HG02885 (cell line): ENCODE results near the gene FICD.

Experiments
- ATAC-seq: cut with Tn5 transposase; IDR thresholded peaks from one replicate; pipeline ENCODE4 v1.9.1; 2021; ENCODE audit warnings: mild to moderate bottlenecking; ENCODE audit not compliant: unreplicated experiment, poor library complexity

The FICD gene

DNA sequence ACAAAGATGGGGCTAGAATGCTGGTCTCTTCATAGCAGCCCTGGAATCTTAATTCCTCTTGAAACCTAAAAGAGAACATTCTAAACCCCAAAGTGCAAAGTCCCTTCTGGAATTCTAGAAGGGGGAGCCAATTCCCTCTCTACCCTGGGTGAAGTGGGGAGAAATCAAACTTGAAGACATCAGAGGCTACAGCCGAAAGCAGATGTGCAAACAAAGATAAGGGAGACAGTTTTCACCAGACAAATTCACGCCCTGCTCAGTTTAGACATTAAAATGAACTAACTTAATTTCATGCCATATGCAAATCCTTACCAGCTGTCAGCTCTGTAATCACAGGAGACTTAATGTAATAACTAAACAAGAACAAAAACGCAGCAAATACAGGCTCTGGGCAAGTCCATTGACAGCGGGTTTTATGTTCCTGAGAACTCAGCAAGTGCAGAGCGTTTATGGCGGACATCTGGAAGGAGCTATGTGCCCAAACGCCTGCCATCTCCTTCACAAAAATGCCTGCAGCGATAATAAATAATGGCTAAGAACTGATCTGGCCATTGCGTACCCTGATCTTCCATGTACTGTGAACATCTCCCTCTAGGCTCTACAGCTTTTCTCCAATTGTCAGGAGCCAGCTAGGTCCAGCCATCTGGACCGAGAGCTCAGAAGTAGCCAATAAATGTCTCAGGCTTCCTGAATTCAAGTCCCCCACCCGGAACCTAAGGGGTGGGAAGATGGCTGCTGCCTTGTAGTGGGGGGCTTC, 19.1 kb upstream of the FICD start:
- ATAC-seq, result no peak

DNA sequence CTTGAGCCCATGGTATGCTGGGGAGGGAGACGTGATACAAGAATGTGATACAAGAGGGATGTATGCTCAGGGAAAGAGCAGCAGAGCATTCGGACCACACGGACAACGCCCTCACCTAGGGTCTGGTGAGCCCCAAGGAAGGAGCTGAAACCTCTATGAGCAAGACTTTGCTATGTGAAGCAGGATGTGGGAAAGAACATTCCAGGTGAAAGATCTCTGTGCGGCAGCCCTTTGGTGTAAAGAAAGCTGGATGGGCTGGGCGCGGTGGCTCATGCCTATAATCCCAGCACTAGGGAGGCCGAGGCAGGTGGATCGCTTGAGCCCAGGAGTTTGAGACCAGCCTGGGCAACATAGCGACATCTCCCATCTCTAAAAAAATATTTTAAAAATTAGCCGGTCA, 16.9 kb upstream of the FICD start:
- no peak for ATAC-seq

DNA sequence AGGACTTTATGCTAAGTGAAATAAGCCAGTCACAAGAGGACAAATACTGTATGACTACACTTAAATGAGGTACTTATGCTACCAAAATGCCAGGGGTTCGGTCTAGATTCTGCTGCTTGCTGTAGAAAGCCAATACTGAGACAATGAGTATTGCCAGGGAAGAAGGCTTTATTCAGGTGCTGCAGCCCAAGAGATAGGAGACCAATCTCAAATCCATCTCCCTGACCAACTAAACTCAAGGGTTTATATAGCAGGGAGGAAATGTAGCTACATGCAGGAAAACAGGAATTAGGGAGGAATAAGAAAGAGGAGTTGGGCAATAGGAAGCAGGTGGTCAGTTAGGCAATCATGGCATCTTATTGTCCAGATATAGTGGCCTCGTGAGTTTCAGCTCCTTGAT, 12.2 kb upstream of the FICD start:
- ATAC-seq, result no peak

DNA sequence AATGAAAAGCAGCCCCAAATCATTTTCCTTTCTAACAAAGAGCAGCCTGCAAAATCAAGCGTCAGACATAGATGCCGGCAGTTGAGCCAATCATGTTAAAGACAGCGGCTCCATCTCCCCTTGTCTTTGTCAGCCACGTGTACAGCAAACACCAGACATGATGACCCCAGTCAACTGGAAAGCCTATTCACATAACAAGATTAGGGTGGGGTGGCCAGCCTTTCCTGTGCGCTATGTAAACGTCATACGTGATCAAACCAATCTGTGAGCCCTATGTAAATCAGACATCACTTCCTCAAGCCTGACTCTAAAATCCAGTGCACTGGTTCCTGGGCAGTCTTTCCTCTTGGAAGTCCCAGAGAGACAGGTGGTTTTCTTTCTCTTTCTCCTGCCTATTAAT, 9.9 kb upstream of the FICD start:
- no peak for ATAC-seq

DNA sequence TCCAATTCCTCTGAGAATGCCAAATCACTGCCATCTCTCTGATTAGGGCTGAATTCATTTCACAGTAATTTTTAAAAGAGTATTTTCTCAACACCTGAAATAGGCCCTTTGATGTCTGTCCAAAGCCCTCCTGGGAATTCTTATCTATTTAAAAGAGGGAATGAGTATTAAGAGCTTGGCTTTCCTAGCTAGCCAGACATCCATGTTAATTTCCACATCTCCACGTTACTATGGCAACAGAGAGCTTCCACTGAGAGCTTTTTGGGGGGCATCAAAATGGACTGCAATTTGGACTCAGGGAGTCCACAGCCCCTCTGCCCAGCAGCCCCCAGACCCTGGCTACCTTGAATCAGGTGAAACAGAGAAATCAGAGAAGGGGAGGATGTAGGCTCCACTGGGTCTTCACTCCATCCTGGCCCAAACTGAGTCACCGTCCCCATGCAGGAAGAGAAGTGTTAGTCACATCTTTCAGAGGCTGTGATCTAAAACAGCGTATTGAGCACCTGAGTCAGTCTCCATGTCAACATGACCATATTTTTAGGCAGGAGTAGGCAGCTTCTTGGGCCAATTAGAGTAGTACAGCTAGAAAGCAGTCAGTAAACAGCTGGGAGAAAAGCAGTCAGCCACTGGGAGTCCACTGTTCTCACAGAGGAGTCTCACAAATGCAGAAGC, 7.0 kb upstream of the FICD start:
- no peak for ATAC-seq

DNA sequence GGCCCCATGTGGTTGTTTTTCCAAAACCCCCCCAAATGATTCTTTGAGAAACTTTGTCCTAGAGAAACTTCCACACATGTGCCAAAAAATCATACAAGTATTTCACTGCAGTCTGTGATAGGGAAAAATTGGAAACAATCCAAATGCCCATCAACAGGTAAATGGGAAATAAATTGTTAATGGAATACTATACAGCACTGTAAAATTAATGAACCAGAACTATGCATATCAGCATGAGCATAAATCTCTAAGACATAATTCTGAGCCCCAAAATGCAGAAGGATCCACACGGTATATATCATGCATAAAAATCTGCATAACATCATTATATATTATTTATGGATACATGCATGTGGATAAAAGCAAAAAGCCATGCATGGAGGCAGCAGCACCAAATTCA, 5.3 kb upstream of the FICD start:
- no peak for ATAC-seq

DNA sequence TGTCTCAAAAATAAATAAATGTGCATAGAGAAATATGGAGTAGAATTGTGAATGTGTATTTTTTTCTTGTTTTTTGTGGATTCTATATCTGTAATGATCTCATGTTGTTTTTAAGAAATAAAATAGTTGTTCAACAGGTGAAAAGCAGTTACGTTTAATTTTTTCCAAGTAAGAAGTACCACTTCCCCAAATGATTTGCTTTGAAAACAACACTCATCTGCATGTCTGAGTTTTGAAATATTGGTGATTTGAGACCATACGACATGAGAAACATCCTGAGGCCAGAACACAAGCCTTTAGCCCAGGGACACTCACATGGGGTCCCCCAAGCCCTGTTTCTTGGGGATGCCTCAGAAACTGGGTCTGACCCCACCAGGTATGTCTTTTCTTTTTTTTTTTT, 4.2 kb upstream of the FICD start:
- ATAC-seq, result no peak

DNA sequence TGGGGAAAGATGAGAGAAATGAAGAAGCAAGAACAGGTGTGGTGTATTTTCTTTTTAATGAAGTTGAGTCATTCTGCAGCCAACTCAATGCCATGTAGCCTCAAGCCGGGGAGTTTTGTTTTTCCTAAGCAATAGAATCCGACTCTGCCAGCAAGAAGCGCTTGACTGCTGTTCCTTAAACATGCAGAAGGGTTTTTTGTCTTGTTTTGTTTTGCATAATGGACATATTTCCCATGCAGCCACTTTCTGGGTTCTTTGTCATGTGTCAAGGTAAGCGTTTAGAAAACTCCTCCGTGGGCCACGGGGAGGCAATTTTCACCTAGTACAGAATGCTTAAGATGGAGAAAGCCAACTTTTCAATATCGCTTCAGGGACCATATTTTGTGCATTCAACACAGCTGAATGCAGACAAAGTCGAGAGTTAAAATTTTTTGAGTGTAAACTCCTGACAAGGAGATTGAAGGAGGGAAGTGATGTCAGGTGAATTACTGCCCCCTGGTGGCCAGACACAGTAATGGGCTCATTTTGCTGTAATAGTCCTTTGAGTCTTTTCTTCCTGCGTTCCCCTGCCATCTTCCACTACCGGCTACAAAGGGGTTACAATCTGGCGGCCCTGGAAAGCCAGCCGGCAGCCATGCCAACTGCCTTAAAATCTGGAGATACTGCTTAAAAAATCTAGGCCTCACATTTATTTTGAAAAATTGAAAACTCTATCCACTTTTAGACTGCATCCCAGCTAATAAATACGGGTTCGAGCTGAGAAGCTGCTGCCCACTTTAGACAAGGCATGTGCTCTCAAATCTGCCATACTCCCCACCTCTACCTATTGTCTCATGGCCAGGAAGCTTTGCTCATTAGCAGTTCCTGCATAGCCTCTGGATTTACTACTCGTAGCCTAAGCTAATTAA, 3.2 kb upstream of the FICD start:
- no peak for ATAC-seq

DNA sequence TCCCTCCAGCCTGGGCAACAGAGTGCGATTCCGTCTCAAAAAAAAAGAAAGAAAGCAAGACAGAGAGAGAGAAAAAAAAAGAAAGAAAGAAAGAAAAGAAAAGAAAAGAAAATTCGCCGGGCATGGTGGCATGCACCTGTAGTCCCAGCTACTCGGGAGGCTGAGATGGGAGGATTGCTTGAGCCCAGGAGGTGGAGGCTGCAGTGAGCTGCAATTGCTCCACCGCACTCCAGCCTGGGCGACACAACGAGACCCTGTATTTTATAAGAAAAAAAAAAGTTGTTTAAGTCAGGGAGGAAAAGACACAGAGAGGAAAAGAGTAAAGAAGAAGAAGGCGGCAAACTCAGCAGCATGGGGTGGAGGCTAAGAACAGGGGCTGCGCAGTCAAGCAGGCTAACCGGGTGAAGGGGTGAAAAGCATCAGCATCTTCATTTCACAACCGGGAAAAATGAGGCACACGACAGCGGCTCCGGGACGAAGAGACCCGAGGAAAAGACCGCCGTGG, 557 bp upstream of the FICD start:
- no peak for ATAC-seq

DNA sequence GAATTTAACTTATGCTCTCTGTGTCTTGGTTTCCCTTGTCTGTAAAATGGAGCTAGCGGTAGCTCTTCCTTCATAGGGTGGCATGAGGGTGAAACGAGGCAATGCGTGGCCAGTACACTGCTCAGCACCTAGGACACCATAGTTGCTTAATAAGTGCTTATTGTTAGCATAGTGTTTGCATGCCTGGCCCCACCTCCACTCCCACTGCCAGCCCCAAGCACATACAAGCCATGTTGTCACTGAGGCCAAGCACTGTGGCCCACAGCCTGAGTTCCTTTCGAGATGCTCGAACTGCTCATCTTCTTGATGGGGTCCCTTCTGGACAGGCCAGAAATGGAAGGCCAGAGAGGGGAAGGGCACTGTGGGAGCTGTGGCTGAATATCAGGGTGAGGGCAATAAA, 839 bp downstream of the FICD start:
- no peak for ATAC-seq

DNA sequence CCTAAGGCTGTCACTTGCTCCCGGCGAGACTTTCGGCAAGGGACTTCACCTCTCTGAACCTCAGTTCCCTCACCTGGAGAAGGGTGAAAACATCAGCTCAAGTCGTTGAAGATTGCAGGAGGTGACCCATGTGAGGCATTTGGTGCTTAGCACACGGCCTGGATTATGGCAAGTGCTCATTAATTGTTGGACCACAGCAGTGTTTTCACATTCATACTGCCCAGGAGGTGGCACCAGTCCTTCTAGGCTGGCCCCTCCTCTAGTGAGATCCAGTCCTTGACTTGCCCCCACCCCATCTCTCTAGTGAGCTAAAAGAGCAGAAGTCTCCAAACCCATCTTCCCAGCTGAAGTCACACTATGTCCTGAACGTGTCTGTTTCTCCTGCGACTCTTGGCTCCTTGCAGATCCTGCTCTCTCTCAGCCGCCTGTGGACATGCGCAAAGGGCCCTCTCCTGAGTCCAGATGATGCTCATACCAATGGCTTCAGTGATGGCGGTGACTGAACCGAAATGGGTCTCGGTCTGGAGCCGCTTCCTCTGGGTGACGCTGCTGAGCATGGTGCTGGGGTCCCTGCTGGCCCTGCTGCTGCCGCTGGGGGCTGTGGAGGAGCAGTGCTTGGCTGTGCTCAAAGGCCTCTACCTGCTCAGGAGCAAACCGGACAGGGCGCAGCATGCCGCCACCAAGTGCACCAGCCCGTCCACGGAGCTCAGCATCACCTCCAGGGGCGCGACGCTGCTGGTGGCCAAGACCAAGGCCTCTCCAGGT, 1.6 kb downstream of the FICD start:
- no peak for ATAC-seq

- ATAC-seq, result no peak
These were observed 2.4 kb downstream of the FICD start for GRCh38 chr12:108517288-108518100.

DNA sequence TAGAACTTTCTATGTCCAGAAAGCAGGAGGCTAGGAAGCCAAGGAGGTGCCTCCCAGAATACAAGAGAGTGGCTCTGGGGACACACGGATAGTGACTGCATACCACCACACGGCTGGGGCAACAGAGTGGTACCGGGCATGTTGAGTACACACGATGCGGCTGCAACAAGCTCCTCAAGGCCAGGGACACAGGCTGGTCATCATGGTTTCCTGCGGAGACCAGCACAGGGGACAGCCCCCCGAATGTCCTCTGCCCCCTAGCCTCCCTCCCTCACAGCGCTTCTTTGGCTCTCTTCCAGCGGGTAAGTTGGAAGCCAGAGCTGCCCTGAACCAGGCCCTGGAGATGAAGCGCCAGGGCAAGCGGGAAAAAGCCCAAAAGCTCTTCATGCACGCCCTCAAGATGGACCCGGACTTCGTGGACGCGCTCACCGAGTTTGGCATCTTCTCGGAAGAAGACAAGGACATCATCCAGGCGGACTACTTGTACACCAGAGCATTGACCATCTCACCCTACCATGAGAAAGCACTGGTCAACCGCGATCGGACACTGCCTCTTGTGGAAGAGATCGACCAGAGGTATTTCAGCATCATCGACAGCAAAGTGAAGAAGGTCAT, 3.1 kb downstream of the FICD start:
- ATAC-seq, result no peak

DNA sequence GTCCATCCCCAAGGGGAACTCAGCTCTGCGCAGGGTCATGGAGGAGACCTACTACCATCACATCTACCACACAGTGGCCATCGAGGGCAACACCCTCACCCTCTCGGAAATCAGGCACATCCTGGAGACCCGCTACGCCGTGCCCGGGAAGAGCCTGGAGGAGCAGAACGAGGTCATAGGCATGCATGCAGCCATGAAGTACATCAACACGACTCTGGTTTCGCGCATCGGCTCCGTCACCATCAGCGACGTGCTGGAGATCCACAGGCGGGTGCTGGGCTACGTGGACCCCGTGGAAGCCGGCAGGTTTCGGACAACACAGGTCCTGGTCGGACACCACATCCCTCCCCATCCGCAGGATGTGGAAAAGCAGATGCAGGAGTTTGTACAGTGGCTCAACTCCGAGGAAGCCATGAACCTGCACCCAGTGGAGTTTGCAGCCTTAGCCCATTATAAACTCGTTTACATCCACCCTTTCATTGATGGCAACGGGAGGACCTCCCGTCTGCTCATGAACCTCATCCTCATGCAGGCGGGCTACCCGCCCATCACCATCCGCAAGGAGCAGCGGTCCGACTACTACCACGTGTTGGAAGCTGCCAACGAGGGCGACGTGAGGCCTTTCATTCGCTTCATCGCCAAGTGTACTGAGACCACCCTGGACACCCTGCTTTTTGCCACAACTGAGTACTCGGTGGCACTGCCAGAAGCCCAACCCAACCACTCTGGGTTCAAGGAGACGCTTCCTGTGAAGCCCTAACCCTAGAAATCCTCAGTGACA, 3.8 kb downstream of the FICD start:
- no peak for ATAC-seq

DNA sequence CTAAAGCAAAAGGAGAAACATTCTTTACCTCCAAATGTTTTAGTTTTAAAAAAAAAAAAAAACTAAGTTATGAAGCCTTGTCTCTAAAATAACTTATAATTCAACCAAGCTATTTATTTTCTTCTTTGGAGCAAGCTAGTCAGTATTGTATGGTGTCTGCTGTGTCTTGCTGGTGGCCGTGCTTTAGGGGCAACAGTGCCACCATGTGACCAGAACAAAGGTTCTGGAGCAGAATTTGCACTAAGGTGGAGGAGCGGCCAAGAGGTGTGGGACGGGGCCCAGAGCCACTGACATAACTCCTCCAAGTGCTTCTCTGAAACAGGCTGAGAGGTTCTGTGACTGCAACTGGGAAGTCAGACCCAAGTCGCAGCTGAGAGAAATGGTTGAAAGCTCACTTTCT, 4.5 kb downstream of the FICD start:
- ATAC-seq, result no peak

GRCh38 chr12:108523365-108523764, 8.3 kb downstream of the FICD start:
- ATAC-seq, result no peak

- no peak for ATAC-seq
These were observed 10.6 kb downstream of the FICD start for GRCh38 chr12:108525681-108526080.

GRCh38 chr12:108526482-108527165, 11.5 kb downstream of the FICD start:
- ATAC-seq, result no peak
